Tibial artery (tissue), 4 donors: ENCODE data around the gene ABCC12.

Experiments
- DNase-seq, 2 donors: peaks; one replicate each; pipeline ENCODE4 v3.0.0-alpha.2; 2019
- H3K27ac ChIP-seq, 2 donors: fragments of 200-600 bp; sonication (generic) in 1 of 2; 1 replicate in 1 of 2; 2 replicates in 1 of 2; pipeline ENCODE4 v1.5.1; 2018 to 2019; ENCODE audit warnings: mild to moderate bottlenecking in 1 of 2
- H3K27me3 ChIP-seq, 2 donors: fragments of 200-600 bp; sonication (generic) in 1 of 2; one replicate each; pipeline versions ENCODE4 v1.5.1 to v1.6.0; 2016 to 2019
- H3K36me3 ChIP-seq, 3 donors: fragments of 200-600 bp; sonication (generic) in 2 of 3; one replicate each; pipeline ENCODE4 v1.5.1; 2016 to 2019; ENCODE audit warnings: mild to moderate bottlenecking in 2 of 3
- H3K4me1 ChIP-seq, 4 donors: fragments of 200-600 bp; sonication (generic) in 2 of 4; 1 replicate in 3 of 4; 2 replicates in 1 of 4; pipeline ENCODE4 v1.5.1; 2016 to 2019
- H3K4me3 ChIP-seq, 2 donors: fragments of 200-600 bp; sonication (generic) in 1 of 2; 1 replicate in 1 of 2; 2 replicates in 1 of 2; pipeline ENCODE4 v1.5.1; 2018 to 2019; ENCODE audit warnings: mild to moderate bottlenecking in 2 of 2
- H3K9me3 ChIP-seq, 3 donors: fragments of 200-600 bp; sonication (generic) in 1 of 3; one replicate each; pipeline ENCODE4 v1.5.1; 2016 to 2019
- CTCF ChIP-seq, 2 experiments: fragments of 200-600 bp in 1 of 2; fragments of 450-650 bp in 1 of 2; IDR thresholded peaks; one replicate each; pipeline ENCODE4 v1.5.1; 2017 to 2019; ENCODE audit warnings: antibody characterized with exemption in 2 of 2, mild to moderate bottlenecking in 1 of 2, moderate library complexity in 1 of 2
- intact Hi-C: fragments of 100-400 bp; cut with DNase I; formaldehyde crosslinking; loops from one replicate; pipeline ENCODE4 v1.15.0; 2023; ENCODE audit warnings: low total_unique reads

The ABCC12 gene

GRCh38 chr16:48146131-48146530 is 9.7 kb downstream of the ABCC12 start:
- no peaks in the 10 kb centered on the region for H3K36me3 ChIP-seq
- TF ChIP-seq CTCF (IDR thresholded peaks at IDR 0.05), result no peak
- intact Hi-C loops, result no loop called here

GRCh38 chr16:48143812-48144368 is 11.9 kb downstream of the ABCC12 start:
- Histone ChIP-seq H3K36me3 (no peaks in the 10 kb centered on the region), H3K27me3 (peaks cover 0 to 5% of the 10 kb centered on the region in 2 donors), H3K4me1 (no peaks in the 10 kb centered on the region), H3K9me3 (peaks cover 0 to 3% (median 0%) of the 10 kb centered on the region in 3 donors), H3K27ac (no peak overlapping the region), H3K4me3 (no peak overlapping the region)
- DNase-seq, result no peak
- intact Hi-C loops, result no loop called here
- no peak for TF ChIP-seq CTCF (IDR thresholded peaks at IDR 0.05)

More at GRCh38 chr16:48146131-48146530, 9.7 kb downstream of the ABCC12 start:
- H3K4me3 ChIP-seq, result no peak overlapping the region
- no peak overlapping the region for H3K27ac ChIP-seq
- peaks cover 0 to 11% (median 0%) of the 10 kb centered on the region in 3 donors for H3K9me3 ChIP-seq
- no peak for DNase-seq
- H3K4me1 ChIP-seq, result no peaks in the 10 kb centered on the region
- no peaks in the 10 kb centered on the region for H3K27me3 ChIP-seq

- no peak for DNase-seq
- no peaks in the 10 kb centered on the region for H3K9me3 ChIP-seq
- no peak overlapping the region for H3K4me3 ChIP-seq
- H3K4me1 ChIP-seq, result no peaks in the 10 kb centered on the region
- H3K36me3 ChIP-seq, result no peaks in the 10 kb centered on the region
- H3K27ac ChIP-seq, result no peak overlapping the region
- TF ChIP-seq CTCF (IDR thresholded peaks at IDR 0.05), result no peak
- intact Hi-C loops, result no loop called here
- H3K27me3 ChIP-seq, result peaks cover 0 to 5% of the 10 kb centered on the region in 2 donors
These were observed 15.0 kb downstream of the ABCC12 start for GRCh38 chr16:48140821-48141220.

GRCh38 chr16:48139517-48139916 is 16.3 kb downstream of the ABCC12 start:
- Histone ChIP-seq H3K36me3 (no peaks in the 10 kb centered on the region), H3K4me1 (no peaks in the 10 kb centered on the region), H3K9me3 (no peaks in the 10 kb centered on the region), H3K27me3 (peaks cover 0 to 5% of the 10 kb centered on the region in 2 donors), H3K4me3 (no peak overlapping the region), H3K27ac (no peak overlapping the region)
- intact Hi-C loops, result no loop called here
- no peak for DNase-seq
- TF ChIP-seq CTCF (IDR thresholded peaks at IDR 0.05), result no peak

GRCh38 chr16:48138543-48138942 is 17.2 kb downstream of the ABCC12 start:
- DNase-seq, result no peak
- peaks cover 0 to 5% of the 10 kb centered on the region in 2 donors for H3K27me3 ChIP-seq
- H3K4me1 ChIP-seq, result no peaks in the 10 kb centered on the region
- no peak overlapping the region for H3K27ac ChIP-seq
- no peaks in the 10 kb centered on the region for H3K9me3 ChIP-seq
- TF ChIP-seq CTCF (IDR thresholded peaks at IDR 0.05), result no peak
- no peaks in the 10 kb centered on the region for H3K36me3 ChIP-seq
- H3K4me3 ChIP-seq, result no peak overlapping the region
- intact Hi-C loops, result no loop called here

GRCh38 chr16:48137822-48138221 is 18.0 kb downstream of the ABCC12 start:
- intact Hi-C loops, result no loop called here

More at GRCh38 chr16:48137822-48138221, 18.0 kb downstream of the ABCC12 start:
- H3K36me3 ChIP-seq, result no peaks in the 10 kb centered on the region
- no peak overlapping the region for H3K27ac ChIP-seq
- peaks cover 0 to 5% of the 10 kb centered on the region in 2 donors for H3K27me3 ChIP-seq
- no peak overlapping the region for H3K4me3 ChIP-seq
- DNase-seq, result no peak
- no peak for TF ChIP-seq CTCF (IDR thresholded peaks at IDR 0.05)
- no peaks in the 10 kb centered on the region for H3K4me1 ChIP-seq
- H3K9me3 ChIP-seq, result no peaks in the 10 kb centered on the region
